HepG2 (cell line): ENCODE measurements around the gene WDR93. TPM values are rescaled to one million over a fixed set of nuclear protein-coding genes. Genes with fewer than 3 reads are reported as not detected.
A peak's percentile ranks its signal among the peaks of the same experiment; 100 is the strongest.

Experiments used
- ATRX ChIP-seq: sonication (generic); formaldehyde crosslinking; IDR thresholded peaks from 2 replicates; pipeline ENCODE4 v1.4.0; 2020; ENCODE audit warnings: missing genetic modification reagents, borderline replicate concordance
- CSRNP1 ChIP-seq: sonication (generic); formaldehyde crosslinking; IDR thresholded peaks from 2 replicates; pipeline ENCODE4 v1.8.1; 2023; ENCODE audit warnings: mild to moderate bottlenecking, missing genetic modification reagents
- DR1 ChIP-seq: sonication (generic); formaldehyde crosslinking; IDR thresholded peaks from 2 replicates; pipeline ENCODE4 v1.8.0; 2021; ENCODE audit warnings: mild to moderate bottlenecking, missing genetic modification reagents, inconsistent platforms
- ESRRA ChIP-seq: sonication (generic); formaldehyde crosslinking; IDR thresholded peaks from 2 replicates; pipeline ENCODE4 v1.5.1; 2020; ENCODE audit warnings: mild to moderate bottlenecking, low read depth, missing genetic modification reagents
- FOXM1 ChIP-seq: sonication (generic); formaldehyde crosslinking; IDR thresholded peaks from 2 replicates; pipeline ENCODE4 v1.5.0; 2020; ENCODE audit warnings: missing genetic modification reagents
- IKZF1 ChIP-seq: fragments of 450-650 bp; IDR thresholded peaks from 2 replicates; pipeline ENCODE4 v1.7.1; 2016
- PAF1 ChIP-seq: IDR thresholded peaks from 2 replicates; pipeline ENCODE4 v1.6.1; 2016; ENCODE audit warnings: missing genetic modification reagents, missing compliant biosample characterization
- POLR2AphosphoS5 ChIP-seq: IDR thresholded peaks from 2 replicates; pipeline ENCODE4 v1.6.1; 2012; ENCODE audit warnings: low read depth, low read length
- RNF219 ChIP-seq: sonication (generic); formaldehyde crosslinking; IDR thresholded peaks from 2 replicates; pipeline ENCODE4 v1.5.0; 2020; ENCODE audit warnings: mild to moderate bottlenecking, missing genetic modification reagents
- ZEB1 ChIP-seq: IDR thresholded peaks from 2 replicates; pipeline ENCODE4 v1.6.1; 2012; ENCODE audit warnings: mild to moderate bottlenecking, low read depth, inconsistent platforms; ENCODE audit not compliant: insufficient replicate concordance
- ZFP1 ChIP-seq: IDR thresholded peaks from 2 replicates; pipeline ENCODE4 v1.6.1; 2016
- ZNF224 ChIP-seq: sonication (generic); formaldehyde crosslinking; IDR thresholded peaks from 2 replicates; pipeline ENCODE4 v1.5.0; 2020; ENCODE audit warnings: mild to moderate bottlenecking, missing genetic modification reagents
- ZNF260 ChIP-seq: sonication (generic); formaldehyde crosslinking; IDR thresholded peaks from 2 replicates; pipeline ENCODE4 v1.4.0; 2020; ENCODE audit warnings: missing genetic modification reagents, low read depth, mild to moderate bottlenecking, borderline replicate concordance
- ZNF354B ChIP-seq: sonication (generic); formaldehyde crosslinking; IDR thresholded peaks from 2 replicates; pipeline ENCODE4 v1.8.0; 2022; ENCODE audit warnings: mild to moderate bottlenecking, missing genetic modification reagents
- ZNF770 ChIP-seq: sonication (generic); formaldehyde crosslinking; IDR thresholded peaks from 2 replicates; pipeline ENCODE4 v1.5.0; 2020; ENCODE audit warnings: mild to moderate bottlenecking, missing genetic modification reagents
- ZNF781 ChIP-seq: sonication (generic); formaldehyde crosslinking; IDR thresholded peaks from 2 replicates; pipeline ENCODE4 v1.5.1; 2020; ENCODE audit warnings: borderline replicate concordance, mild to moderate bottlenecking, missing genetic modification reagents; ENCODE audit errors: not compliant biosample characterization
- polyA plus RNA-seq, 8 experiments: library from polyadenylated mRNA; depleted of rRNA in 3 of 8; stranded (reverse) in 7 of 8; unstranded in 1 of 8; fragments of >200 nt; fragmentation: Illumina TruSeq in 4 of 8; extraction: Trizol in 4 of 8; gene quantifications; 2 replicates each; pipeline versions ENCODE4 v1.2.1 to v1.2.3, GENCODE V29; 2011 to 2016; ENCODE audit warnings: low read depth in 4 of 8, missing spikeins in 1 of 8, mixed read lengths in 1 of 8; ENCODE audit not compliant: insufficient read depth in 1 of 8
- total RNA-seq, 5 experiments: library from RNA; depleted of rRNA; stranded (reverse); fragments of >200 nt; fragmentation: Illumina TruSeq; extraction: Trizol; gene quantifications; 2 replicates each; pipeline ENCODE4 v1.2.3, GENCODE V29; 2016; ENCODE audit warnings: low read depth in 1 of 5

The WDR93 gene
- total and polyA plus RNA-seq, 2 of the 13 experiments (the other 11 are each of a cell fraction or from before 2014, with no cell fraction given) = 0.07 TPM; not detected in 1

GRCh38 chr15:89690276-89691218, at the start of gene WDR93, which contains the start of gene PEX11A (continued):
- TF ChIP-seq CSRNP1 (CRISPR knock-in tag) (no peak), ZFP1 (no peak), RNF219 (CRISPR knock-in tag) (no peak), FOXM1 (CRISPR knock-in tag) (no peak), ATRX (CRISPR knock-in tag) (no peak), POLR2AphosphoS5 (peak; percentile 82), ZNF770 (CRISPR knock-in tag) (peak; percentile 36; the same call in 1 of the 2 replicates), ZNF224 (CRISPR knock-in tag) (no peak), ZNF781 (no peak), ZNF354B (CRISPR knock-in tag) (no peak), IKZF1 (no peak), ZNF260 (CRISPR knock-in tag) (no peak), ZEB1 (peak; percentile 86), PAF1 (CRISPR knock-in tag) (no peak), DR1 (CRISPR knock-in tag) (peak; percentile 59), ESRRA (CRISPR knock-in tag) (no peak)
